Measurements from ENCODE around the gene OSTM1. TPM values are rescaled to one million over a fixed set of nuclear protein-coding genes. Genes with fewer than 3 reads are reported as not detected.
A peak's percentile ranks its signal among the peaks of the same experiment; 100 is the strongest.
"Not testable (repeated sequence)": the region's sequence is repeated elsewhere in the genome, so short reads cannot be mapped to it uniquely, and the experiment has no call there.

Gene OSTM1
- total RNA-seq, 2 donors from 2014 or later: 5.4 to 22.2 TPM

DNA sequence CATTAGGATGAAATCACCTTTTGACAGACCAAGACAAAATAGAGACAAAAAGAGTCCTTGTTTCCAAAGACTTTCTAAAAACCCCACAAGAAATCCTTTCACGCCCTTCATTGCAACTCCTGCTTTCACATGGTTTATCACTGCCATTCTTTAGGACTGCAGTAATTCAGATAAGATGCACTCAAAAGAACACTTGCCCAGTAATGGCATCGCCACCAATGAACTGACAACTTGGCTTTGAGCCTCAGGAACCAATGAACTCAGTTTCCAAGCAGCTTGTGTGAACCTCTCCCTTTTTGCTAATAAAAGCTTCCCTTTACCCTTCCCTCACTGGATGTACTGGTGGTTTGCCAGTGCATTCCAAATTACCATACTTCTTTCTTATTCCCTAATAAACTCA, 21.8 kb downstream of the OSTM1 start:
- DNase-seq (ENCODE audit: low spot score in 2 of 2) (no peak), ATAC-seq (no peak)
- Mint-ChIP-seq H3K27ac (peak overlapping the region in 1 of 2 donors; percentile 25), H3K9me3 (no peaks in the 10 kb centered on the region), H3K36me3 (no peaks in the 10 kb centered on the region)

DNA sequence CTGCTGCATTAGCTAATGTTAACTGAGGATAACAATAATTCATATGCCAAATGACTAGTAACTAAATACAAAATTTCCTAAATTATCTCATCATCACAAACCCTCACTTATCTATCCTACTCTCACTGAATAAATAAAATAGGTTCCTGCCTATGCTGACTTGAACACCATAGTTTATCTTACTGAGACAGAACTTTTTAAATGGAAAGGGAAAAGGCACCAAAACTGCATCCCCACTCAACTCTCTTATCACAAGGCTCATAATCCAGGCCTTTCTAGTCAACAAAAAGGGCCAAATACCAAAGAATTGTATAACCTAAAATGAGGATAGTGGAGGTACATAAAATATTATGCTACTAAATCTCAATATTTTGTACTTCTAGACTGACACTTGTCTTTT, 23.1 kb downstream of the OSTM1 start:
- H3K36me3 Mint-ChIP-seq: no peaks in the 10 kb centered on the region
- no peak overlapping the region for H3K27ac Mint-ChIP-seq
- H3K9me3 Mint-ChIP-seq: no peaks in the 10 kb centered on the region
- DNase-seq (ENCODE audit: low spot score in 2 of 2) (no peak), ATAC-seq (no peak)

DNA sequence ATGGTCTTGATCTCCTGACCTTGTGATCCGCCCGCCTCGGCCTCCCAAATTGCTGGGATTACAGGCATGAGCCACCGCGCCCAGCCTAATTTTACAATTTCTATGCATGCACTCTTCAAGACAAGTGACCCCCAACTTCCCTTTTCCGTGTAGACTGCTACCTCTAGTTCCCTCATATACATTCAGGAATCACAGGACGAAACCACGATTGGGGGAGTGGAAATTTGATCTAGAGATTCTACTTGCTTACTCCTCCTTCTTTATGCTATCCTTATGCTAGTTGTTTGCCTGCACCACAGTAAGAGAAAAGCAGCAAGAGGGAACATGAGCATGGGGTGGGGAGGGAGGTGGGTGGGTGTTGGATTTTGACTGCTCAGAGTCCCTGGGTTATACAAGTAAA, 34.9 kb downstream of the OSTM1 start:
- no peak for DNase-seq (ENCODE audit: low spot score in 2 of 2)
- no peak for ATAC-seq
- no peaks in the 10 kb centered on the region for H3K36me3 Mint-ChIP-seq
- no peak overlapping the region for H3K27ac Mint-ChIP-seq
- no peaks in the 10 kb centered on the region for H3K9me3 Mint-ChIP-seq

DNA sequence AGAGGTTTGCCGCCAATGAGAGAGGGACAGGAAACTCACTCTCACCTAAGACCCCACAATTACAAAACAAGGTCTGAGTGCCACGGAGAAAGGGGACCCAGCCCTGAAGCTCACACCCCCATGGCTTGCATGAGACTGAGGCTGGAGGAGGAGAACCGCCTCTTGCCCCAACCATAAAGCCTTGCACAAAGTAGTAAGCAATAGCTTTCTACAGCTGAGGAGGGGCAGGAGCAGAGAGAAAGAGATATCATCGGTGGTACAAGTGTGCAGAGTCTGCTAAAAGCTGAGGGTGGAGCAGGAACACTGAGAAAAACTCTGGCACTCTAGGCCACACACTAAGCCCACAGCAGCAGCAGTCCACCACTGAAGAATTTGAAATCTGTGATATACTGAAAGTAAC, 37.7 kb downstream of the OSTM1 start:
- Mint-ChIP-seq H3K36me3 (no peaks in the 10 kb centered on the region), H3K27ac (no peak overlapping the region), H3K9me3 (no peaks in the 10 kb centered on the region)
- DNase-seq (ENCODE audit: low spot score in 2 of 2): no peak
- no peak for ATAC-seq

DNA sequence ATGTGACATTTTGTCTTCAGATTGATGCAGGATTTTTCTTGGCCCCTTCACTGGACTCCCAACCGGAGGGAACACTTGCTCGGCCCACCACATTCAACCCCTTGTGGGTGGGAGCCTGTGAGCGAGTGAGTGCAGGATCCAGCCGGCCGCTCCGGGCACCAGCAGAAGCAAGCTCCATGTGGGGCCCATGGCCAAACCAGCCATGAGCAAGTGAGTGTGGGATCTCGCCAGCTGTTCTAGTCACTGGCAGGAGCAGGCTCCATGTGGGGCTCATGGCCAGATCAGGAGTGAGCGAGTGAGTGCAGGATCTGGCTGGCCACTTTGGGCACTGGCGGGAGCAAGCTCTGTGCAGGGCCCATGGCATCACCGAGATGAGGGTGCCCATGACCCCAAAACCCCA, 42.6 kb downstream of the OSTM1 start:
- no peaks in the 10 kb centered on the region for H3K9me3 Mint-ChIP-seq
- DNase-seq (ENCODE audit: low spot score in 2 of 2) (no peak), ATAC-seq (no peak)
- no peaks in the 10 kb centered on the region for H3K36me3 Mint-ChIP-seq
- H3K27ac Mint-ChIP-seq: peak overlapping the region in 1 of 2 donors; percentile 38

DNA sequence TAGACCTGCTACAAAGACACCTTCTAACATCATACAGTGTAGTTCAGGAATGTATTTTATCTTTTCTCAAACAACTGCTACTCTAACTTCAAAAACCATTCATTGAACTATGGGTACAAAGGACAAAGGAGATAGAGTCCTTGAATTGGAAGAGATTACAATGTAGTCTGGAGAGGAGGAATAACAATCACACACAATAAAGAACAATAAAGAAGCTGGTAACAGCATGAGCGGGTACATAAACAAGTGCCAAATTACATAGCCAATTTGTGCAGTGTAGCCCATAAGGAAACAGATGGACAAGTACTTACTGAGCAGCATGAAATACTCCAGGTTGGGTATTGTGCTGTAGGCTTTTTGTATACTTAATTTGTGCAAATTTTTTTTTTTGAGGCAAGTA, 44.3 kb downstream of the OSTM1 start:
- H3K36me3 Mint-ChIP-seq: no peaks in the 10 kb centered on the region
- DNase-seq (ENCODE audit: low spot score in 2 of 2) (no peak), ATAC-seq (no peak)
- no peaks in the 10 kb centered on the region for H3K9me3 Mint-ChIP-seq
- no peak overlapping the region for H3K27ac Mint-ChIP-seq

DNA sequence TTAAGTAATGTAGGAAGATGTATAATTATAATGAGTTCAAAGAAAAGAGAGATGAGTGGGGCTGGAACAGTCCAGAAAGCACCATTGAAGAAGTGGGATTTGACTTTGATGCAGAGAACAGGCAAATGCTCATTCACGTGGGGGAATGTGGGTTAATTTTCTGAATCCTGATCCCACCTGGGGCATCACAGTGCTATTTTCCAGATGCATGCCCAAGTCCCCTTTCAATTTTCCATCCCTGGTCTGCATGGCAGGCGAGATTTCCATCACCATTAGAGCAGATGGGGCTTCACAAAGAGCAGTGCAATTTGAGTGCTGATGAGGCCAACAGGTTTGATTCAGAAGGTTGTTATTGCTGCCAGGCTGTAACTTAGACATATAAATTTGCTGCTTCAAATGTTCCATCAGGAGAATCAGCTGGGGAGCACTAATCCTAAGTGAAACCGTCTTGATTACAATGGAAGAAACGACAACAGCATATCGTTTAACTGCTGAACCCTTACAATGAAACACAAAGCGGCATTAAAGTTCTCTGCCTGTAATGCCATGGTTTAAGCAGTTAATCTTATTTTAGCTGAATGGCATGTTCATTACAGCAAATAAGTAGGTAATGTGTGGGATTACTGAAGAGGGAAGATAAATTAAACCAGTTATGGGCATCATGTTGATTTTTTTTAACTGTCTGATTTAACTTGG, 45.2 kb downstream of the OSTM1 start:
- Mint-ChIP-seq H3K27ac (no peak overlapping the region), H3K36me3 (no peaks in the 10 kb centered on the region)
- ATAC-seq: no peak

DNA sequence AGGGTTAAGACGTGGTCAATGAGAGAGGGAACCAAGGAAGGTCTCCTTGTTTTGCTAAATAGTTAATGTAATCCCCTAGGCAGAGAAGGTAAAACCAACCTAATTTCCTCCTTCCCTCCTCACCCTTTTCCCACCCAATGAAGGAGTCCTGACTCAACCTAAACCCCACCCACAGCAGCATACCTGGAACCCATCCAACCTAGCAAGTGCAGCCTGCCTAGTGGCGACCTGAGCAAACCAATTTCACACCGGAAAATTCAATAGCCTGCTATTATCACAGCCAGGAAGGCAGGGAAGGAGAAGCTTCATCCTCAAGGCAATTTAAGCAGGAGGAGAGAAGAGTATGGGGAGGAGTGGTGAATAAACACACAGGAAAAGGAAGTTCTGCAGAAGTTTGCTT, 46.9 kb downstream of the OSTM1 start:
- DNase-seq (ENCODE audit: low spot score in 2 of 2): no peak
- Mint-ChIP-seq H3K27ac (no peak overlapping the region), H3K9me3 (no peaks in the 10 kb centered on the region), H3K36me3 (no peaks in the 10 kb centered on the region)
- ATAC-seq: no peak

More for the DNA sequence above, 45.2 kb downstream of the OSTM1 start:
- DNase-seq (ENCODE audit: low spot score in 2 of 2): no peak
- no peaks in the 10 kb centered on the region for H3K9me3 Mint-ChIP-seq

DNA sequence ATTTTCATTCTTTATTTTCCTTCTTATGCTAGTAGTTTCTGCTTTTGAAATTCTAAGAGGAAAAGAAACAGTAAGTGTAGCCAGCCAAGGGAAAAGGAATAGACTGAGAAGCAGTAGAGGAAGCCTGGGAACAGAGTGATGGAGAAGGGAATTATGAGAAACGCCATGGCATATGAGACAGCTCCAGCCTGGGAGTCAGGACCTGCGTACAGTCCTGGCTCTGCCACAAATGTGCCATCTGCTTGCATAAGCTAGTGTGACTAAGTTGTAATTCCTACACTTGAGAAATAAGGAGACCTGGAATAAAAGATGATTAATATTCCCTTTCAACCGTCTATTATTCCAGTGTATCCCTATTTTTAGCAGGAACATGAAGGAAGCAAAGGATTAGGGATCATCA, 47.5 kb downstream of the OSTM1 start:
- Mint-ChIP-seq H3K27ac (peak overlapping the region; percentile 9 to 10), H3K9me3 (no peaks in the 10 kb centered on the region), H3K36me3 (no peaks in the 10 kb centered on the region)
- DNase-seq (ENCODE audit: low spot score in 2 of 2) (no peak), ATAC-seq (no peak)

DNA sequence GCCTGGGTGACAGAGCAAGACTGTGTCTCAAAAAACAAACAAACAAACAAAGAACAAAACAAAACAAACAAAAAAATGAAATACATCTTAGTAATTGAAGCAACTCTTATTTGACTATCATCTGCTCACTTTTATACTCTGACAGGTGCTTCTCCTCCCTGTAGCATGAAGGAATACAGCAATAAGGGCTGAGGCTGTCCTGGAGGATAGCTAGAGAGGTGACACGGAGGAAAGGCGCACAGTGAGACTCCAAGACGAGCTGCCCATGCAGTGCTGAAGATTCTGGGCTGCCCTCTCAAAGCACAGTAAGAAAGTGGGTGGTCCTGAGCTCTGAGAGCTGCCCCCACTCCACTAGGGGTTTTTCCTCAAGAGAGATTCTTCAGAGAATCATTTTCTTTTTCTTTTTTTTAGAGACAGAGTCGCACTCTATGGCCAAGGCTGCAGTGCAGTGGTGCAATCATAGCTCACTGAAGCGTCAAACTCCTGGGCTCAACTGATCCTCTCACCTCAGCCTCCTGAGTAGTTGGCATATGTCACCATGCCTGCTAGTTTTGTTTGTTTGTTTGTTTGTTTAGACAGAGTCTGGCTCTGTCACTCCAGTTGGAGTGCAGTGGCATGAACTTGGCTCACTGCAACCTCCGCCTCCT, 50.0 kb downstream of the OSTM1 start:
- ATAC-seq: no peak
- DNase-seq (ENCODE audit: low spot score in 2 of 2): no peak
- Mint-ChIP-seq H3K9me3 (no peaks in the 10 kb centered on the region), H3K36me3 (no peaks in the 10 kb centered on the region), H3K27ac (no peak overlapping the region)

DNA sequence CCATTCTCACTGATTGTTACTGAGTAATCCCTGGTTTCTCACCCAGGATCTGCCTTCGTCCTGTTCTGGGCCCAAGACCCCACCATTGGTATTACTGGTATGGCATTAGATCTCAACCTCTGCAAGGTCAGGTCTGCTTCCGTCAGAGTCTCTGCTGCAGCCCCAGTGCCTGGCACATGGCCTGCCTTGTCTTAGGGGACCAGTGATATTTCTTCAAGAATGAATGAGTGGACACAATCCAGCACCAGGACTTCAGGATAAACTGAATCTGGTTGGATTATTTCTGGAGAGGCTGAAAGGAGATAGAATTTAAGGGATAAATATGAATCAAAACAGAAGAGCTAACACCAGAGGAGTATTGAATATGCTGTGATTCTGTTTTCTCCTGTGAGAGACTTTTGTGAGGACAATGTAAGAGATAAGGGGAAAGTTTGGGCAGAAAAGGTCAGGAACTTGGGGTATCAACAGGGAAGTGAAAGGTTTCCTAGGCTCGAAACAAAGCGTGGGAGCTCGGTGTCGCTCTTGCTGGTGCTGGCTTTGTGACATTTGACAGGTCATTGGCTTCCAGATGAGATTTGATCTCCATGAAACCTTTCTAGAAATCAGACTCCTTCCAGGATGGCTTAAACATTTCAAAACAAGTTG, 53.9 kb downstream of the OSTM1 start:
- ATAC-seq (no peak), DNase-seq (ENCODE audit: low spot score in 2 of 2) (no peak)
- H3K27ac Mint-ChIP-seq: no peak overlapping the region
- no peaks in the 10 kb centered on the region for H3K36me3 Mint-ChIP-seq
- peaks cover 0 to 4% of the 10 kb centered on the region in 2 donors for H3K9me3 Mint-ChIP-seq

DNA sequence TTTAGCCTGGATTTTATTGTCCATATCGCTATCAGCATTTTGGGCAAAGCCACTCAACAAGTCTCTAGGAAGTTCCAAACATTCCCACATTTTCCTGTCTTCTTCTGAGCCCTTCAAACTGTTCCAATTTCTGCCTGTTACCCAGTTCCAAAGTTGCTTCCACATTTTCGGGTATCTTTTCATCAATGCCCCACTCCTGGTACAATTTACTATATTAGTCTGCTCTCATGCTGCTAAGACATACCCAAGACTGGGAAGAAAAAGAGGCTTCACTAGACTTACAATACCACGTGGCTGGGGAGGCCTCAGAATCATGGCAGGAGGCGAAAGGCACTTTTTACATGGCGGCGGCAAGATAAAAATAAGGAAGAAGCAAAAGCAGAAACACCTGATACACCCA, 58.3 kb downstream of the OSTM1 start:
- not testable (repeated sequence) for DNase-seq (ENCODE audit: low spot score in 2 of 2); H3K36me3 Mint-ChIP-seq; H3K27ac Mint-ChIP-seq; H3K9me3 Mint-ChIP-seq; ATAC-seq

DNA sequence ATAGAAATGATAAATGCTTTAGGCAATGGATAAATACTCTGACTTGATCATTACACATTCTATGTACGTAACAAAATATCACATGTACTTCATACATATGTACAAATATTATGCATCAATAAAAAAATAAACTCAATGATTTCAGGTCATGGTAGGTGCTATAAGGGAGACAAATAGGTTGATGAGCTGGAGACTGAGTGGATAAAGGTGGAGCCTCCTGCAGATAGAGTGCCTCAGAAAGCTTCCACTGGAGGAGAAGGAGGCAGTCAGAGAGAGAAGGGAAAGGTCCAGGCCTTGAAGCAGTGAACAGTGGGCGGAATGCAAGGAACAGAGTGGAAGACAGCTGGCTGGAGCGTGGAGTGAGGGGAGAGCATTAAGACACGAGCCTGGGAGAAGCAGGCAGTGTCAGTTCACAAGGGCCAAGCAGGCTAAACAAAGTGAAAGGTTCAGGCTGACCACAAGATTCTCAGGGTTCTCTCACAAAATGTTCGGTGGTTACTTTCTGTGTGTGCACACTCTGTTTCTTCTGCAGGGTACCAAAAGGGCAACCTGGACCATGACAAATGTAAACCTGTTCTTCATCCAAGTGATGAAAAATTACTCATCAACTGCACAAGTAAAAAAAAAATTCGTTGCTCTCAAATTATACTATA, 60.6 kb downstream of the OSTM1 start:
- Mint-ChIP-seq H3K36me3 (peaks cover 9% of the 10 kb centered on the region in 2 donors), H3K27ac (no peak overlapping the region), H3K9me3 (peaks cover 10 to 19% of the 10 kb centered on the region in 2 donors)
- DNase-seq (ENCODE audit: low spot score in 2 of 2) (no peak), ATAC-seq (no peak)

DNA sequence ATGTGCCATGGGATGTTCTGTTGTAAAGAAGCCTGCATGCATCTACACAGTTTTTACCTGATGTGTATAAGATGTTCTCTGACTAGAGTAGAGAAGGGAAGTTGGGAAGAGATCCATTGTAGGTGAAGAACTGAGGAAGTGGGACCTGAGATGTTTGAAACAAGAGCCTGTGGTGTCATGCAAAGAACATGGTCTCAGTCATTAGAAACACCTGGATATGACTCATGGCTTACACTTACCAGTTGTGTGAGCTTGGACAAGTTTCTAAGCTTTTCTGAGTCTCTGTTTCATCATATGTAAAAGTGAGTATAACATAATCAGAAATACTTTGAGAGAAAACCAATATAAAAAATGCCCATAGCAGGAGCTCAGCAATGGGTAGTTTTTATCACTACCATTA, 64.6 kb downstream of the OSTM1 start:
- peak in 1 of 2 donors; percentile 52 for ATAC-seq
- Mint-ChIP-seq H3K36me3 (peaks cover 11% of the 10 kb centered on the region in 2 donors), H3K27ac (no peak overlapping the region), H3K9me3 (peaks cover 11 to 16% of the 10 kb centered on the region in 2 donors)
- no peak for DNase-seq (ENCODE audit: low spot score in 2 of 2)

DNA sequence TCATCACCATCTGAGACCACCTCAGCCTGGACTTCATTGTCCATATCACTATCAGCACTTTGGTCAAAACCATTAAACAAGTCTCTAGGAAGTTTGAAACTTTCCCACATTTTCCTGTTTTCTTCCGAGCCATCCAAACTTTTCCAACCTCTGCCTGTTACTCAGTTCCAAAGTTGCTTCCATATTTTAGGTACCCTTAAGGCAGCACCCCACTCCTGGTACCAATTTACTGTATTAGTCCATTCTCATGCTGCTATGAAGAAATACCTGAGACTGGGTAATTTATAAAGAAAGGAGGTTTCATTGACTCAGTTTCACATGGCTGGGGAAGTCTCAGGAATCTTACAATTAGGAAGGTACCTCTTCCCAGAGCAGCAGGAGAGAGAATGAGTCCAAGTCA, 65.3 kb downstream of the OSTM1 start:
- H3K36me3 Mint-ChIP-seq: peaks cover 11% of the 10 kb centered on the region in 2 donors
- H3K27ac Mint-ChIP-seq; DNase-seq (ENCODE audit: low spot score in 2 of 2); ATAC-seq: not testable (repeated sequence)
- peaks cover 11 to 16% of the 10 kb centered on the region in 2 donors for H3K9me3 Mint-ChIP-seq

DNA sequence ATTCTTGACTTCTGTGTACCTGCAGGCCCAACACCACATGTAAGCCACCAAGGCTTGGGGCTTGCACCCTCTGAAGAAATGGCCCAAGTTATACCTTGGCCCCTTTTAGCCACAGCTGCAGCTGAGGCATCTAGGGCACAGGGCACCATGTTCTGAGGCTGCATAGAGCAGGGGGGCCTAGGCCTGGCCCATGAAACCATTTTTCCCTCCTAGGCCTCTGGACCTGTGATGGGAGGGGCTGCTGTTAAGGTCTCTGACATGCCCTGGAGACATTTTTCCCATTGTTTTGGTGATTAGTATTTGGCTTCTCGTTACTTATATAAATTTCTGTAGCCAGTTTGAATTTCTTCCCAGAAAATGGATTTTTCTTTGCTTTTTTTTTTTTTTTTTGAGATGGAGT, 66.2 kb downstream of the OSTM1 start:
- peaks cover 11% of the 10 kb centered on the region in 2 donors for H3K36me3 Mint-ChIP-seq
- peaks cover 11 to 12% of the 10 kb centered on the region in 2 donors for H3K9me3 Mint-ChIP-seq
- H3K27ac Mint-ChIP-seq: no peak overlapping the region
- ATAC-seq (no peak), DNase-seq (ENCODE audit: low spot score in 2 of 2) (no peak)

DNA sequence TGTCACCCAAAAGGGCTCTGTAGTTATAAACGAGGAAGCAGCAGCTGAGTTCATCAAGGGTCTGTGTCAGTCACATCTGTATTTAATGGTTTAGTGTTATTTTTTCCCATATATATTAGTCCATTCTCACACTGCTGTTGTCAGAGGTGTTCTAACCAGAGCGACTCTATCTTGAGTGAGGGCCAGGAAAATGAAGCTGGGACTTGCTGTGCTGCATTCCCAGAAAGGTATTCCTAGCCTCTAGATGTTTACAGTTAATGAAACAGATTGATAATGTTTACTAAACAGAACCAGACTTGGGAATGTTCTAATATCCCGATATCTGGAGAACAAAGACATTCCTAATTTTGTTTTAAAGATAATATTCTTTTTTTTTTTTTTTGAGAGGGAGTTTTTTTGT, 68.6 kb downstream of the OSTM1 start:
- Mint-ChIP-seq H3K36me3 (peaks cover 11% of the 10 kb centered on the region in 2 donors), H3K27ac (no peak overlapping the region), H3K9me3 (peaks cover 11 to 12% of the 10 kb centered on the region in 2 donors)
- ATAC-seq (no peak), DNase-seq (ENCODE audit: low spot score in 2 of 2) (no peak)
